WTC11 (cell line): ENCODE results near the gene ZNF213. TPM values are rescaled to one million over a fixed set of nuclear protein-coding genes. Genes with fewer than 3 reads are reported as not detected.
A peak's percentile ranks its signal among the peaks of the same experiment; 100 is the strongest.

ENCODE experiments used
- ATAC-seq: fragments of 200-7000 bp; cut with Tn5 transposase; 2 replicates; pipeline ENCODE4 v1.10.0; 2021; ENCODE audit warnings: mild to moderate bottlenecking, moderate library complexity
- CTCF ChIA-PET: fragments of 300-600 bp; sonication (Branson Sonifier 250); formaldehyde crosslinking; loops from one replicate; lab custom pipeline; 2021; ENCODE audit warnings: antibody characterized with exemption; lab: Charles Lee
- POLR2A ChIA-PET: fragments of 350-600 bp; sonication (Branson Sonifier 250); formaldehyde crosslinking; loops from one replicate; lab custom pipeline; 2021; ENCODE audit warnings: antibody characterized with exemption; lab: Charles Lee
- DNase-seq: peaks from one replicate; pipeline ENCODE4 v3.0.0; 2021; ENCODE audit warnings: low spot score
- H3K27ac Mint-ChIP-seq: 2 replicates; pipeline ENCODE4 v1.8.0; 2021; ENCODE audit warnings: mixed read lengths
- H3K27me3 Mint-ChIP-seq: 2 replicates; pipeline ENCODE4 v1.8.0; 2021; ENCODE audit warnings: low read depth, mild to moderate bottlenecking, moderate library complexity, mixed read lengths
- H3K36me3 Mint-ChIP-seq: 2 replicates; pipeline ENCODE4 v1.8.0; 2021; ENCODE audit warnings: mixed read lengths
- H3K4me1 Mint-ChIP-seq: 2 replicates; pipeline ENCODE4 v1.8.0; 2022; ENCODE audit warnings: mixed read lengths
- H3K4me3 Mint-ChIP-seq: 2 replicates; pipeline ENCODE4 v1.8.0; 2021; ENCODE audit warnings: mild to moderate bottlenecking, moderate library complexity, mixed read lengths
- H3K9me3 Mint-ChIP-seq: 2 replicates; pipeline ENCODE4 v1.8.0; 2021; ENCODE audit warnings: mixed read lengths
- CTCF ChIP-seq: fragments of 200-600 bp; IDR thresholded peaks from 2 replicates; pipeline ENCODE4 v1.8.0; 2022; ENCODE audit warnings: antibody characterized with exemption
- ETV6 ChIP-seq: sonication (generic); formaldehyde crosslinking; IDR thresholded peaks from 2 replicates; pipeline ENCODE4 v1.8.1; 2022; ENCODE audit warnings: mild to moderate bottlenecking, missing genetic modification reagents
- FOXJ3 ChIP-seq: sonication (generic); formaldehyde crosslinking; IDR thresholded peaks from 2 replicates; pipeline ENCODE4 v1.9.0; 2021; ENCODE audit warnings: missing genetic modification reagents, mild to moderate bottlenecking, borderline replicate concordance
- FOXP1 ChIP-seq: sonication (generic); formaldehyde crosslinking; IDR thresholded peaks from 2 replicates; pipeline ENCODE4 v1.8.0; 2022; ENCODE audit warnings: missing genetic modification reagents, mild to moderate bottlenecking, moderate library complexity, borderline replicate concordance
- GTF2I ChIP-seq: fragments of 250-450 bp; sonication (Bioruptor Pico); conservative IDR thresholded peaks from 2 replicates; pipeline ENCODE4 v1.4.0; 2021; ENCODE audit warnings: mild to moderate bottlenecking
- IRF2 ChIP-seq: sonication (generic); formaldehyde crosslinking; IDR thresholded peaks from 2 replicates; pipeline ENCODE4 v1.8.0; 2022; ENCODE audit warnings: low read depth, missing genetic modification reagents, borderline replicate concordance
- MYBL2 ChIP-seq: sonication (generic); formaldehyde crosslinking; IDR thresholded peaks from 2 replicates; pipeline ENCODE4 v1.8.1; 2023; ENCODE audit warnings: mild to moderate bottlenecking, moderate library complexity, missing genetic modification reagents
- NR1H2 ChIP-seq: sonication (generic); formaldehyde crosslinking; IDR thresholded peaks from 2 replicates; pipeline ENCODE4 v1.9.0; 2021; ENCODE audit warnings: mild to moderate bottlenecking, moderate library complexity, missing genetic modification reagents
- OVOL2 ChIP-seq: fragments of 250-450 bp; sonication (Bioruptor Pico); IDR thresholded peaks from 2 replicates; pipeline ENCODE4 v1.9.0; 2021; ENCODE audit warnings: mild to moderate bottlenecking, borderline replicate concordance
- SMAD3 ChIP-seq: sonication (generic); formaldehyde crosslinking; IDR thresholded peaks from 2 replicates; pipeline ENCODE4 v1.8.0; 2022; ENCODE audit warnings: missing genetic modification reagents, mild to moderate bottlenecking, borderline replicate concordance
- SOX15 ChIP-seq: fragments of 250-450 bp; sonication (Bioruptor Pico); IDR thresholded peaks from 2 replicates; pipeline ENCODE4 v1.9.0; 2021; ENCODE audit warnings: mild to moderate bottlenecking
- ZMAT4 ChIP-seq: fragments of 250-450 bp; sonication (Bioruptor Pico); IDR thresholded peaks from 2 replicates; pipeline ENCODE4 v1.9.0; 2021; ENCODE audit warnings: mild to moderate bottlenecking
- ZNF121 ChIP-seq: sonication (generic); formaldehyde crosslinking; IDR thresholded peaks from 2 replicates; pipeline ENCODE4 v1.8.0; 2023; ENCODE audit warnings: missing genetic modification reagents
- ZNF263 ChIP-seq: sonication (generic); formaldehyde crosslinking; IDR thresholded peaks from 2 replicates; pipeline ENCODE4 v1.8.1; 2022; ENCODE audit warnings: low read depth, mild to moderate bottlenecking, moderate library complexity, missing genetic modification reagents
- ZNF317 ChIP-seq: sonication (generic); formaldehyde crosslinking; IDR thresholded peaks from 2 replicates; pipeline ENCODE4 v1.8.1; 2023; ENCODE audit warnings: low read depth, mild to moderate bottlenecking, moderate library complexity, missing genetic modification reagents, borderline replicate concordance
- total RNA-seq: library from RNA; stranded (reverse); gene quantifications from 3 replicates; pipeline ENCODE4 v1.2.3, GENCODE V29; 2021
- TF ChIP-seq, protein P1 (sequence below): sonication (generic); formaldehyde crosslinking; conservative IDR thresholded peaks from 2 replicates; pipeline ENCODE4 v1.8.1; 2022; ENCODE audit warnings: mild to moderate bottlenecking, missing genetic modification reagents
- TF ChIP-seq, protein P2 (sequence below): sonication (generic); formaldehyde crosslinking; IDR thresholded peaks from 2 replicates; pipeline ENCODE4 v1.8.0; 2022; ENCODE audit warnings: missing genetic modification reagents
- TF ChIP-seq, protein P3 (sequence below): sonication (generic); formaldehyde crosslinking; IDR thresholded peaks from 2 replicates; pipeline ENCODE4 v1.8.1; 2023; ENCODE audit warnings: mild to moderate bottlenecking, missing genetic modification reagents
- TF ChIP-seq, protein P4 (sequence below): sonication (generic); formaldehyde crosslinking; IDR thresholded peaks from 2 replicates; pipeline ENCODE4 v1.8.1; 2023; ENCODE audit warnings: mild to moderate bottlenecking, moderate library complexity, missing genetic modification reagents
- TF ChIP-seq, protein P5 (sequence below): sonication (generic); formaldehyde crosslinking; IDR thresholded peaks from 2 replicates; pipeline ENCODE4 v1.8.1; 2022; ENCODE audit warnings: mild to moderate bottlenecking, moderate library complexity, missing genetic modification reagents
- TF ChIP-seq, protein P6 (sequence below): sonication (generic); formaldehyde crosslinking; IDR thresholded peaks from 2 replicates; pipeline ENCODE4 v1.8.0; 2022; ENCODE audit warnings: mild to moderate bottlenecking, missing genetic modification reagents

ZNF213 gene
- total RNA-seq, 1 experiment from 2014 or later, result 11.6 TPM

DNA sequence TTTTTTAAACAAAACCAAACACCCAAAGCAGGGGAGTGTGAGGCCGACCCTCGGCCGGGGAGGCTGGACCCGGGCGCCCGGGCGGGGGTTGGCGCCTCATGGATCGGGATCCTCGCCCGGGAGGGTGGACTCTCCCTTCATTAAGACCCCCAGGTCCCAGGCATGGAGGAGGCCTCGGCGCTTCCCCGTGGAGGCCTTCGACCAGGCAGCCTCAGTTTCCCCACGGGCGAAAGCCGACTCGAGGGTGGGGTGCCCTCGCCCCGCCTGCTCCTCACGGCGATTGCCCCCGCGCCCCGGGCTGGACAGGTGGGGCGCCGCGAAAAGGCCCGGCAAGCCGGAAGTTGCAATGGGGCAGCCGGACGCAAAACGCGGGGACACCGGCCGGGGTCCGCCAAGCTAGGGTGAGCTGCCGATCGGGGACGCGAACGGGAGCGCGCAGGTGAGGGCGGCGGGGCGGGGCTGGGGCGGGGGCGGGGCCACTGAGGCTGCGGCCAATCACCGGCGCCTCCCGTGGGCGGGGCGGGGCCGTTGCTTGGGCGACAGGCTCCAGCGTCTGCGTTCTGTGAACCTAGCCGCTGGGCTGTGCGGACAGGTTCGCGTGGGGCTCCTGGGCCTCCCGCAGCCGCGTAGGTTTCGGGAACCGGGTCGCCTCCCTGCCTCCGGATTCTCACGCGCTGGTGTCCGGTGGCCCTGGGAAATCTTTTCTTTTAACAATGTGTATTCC is 28.5 kb upstream of the ZNF213 start (continued):
- no peak for TF ChIP-seq SMAD3
- TF ChIP-seq ZNF121 (CRISPR knock-in tag), result peak; percentile 32; the same call in 1 of the 2 replicates
- TF ChIP-seq OVOL2, result no peak
- TF ChIP-seq SOX15 (CRISPR knock-in tag), result no peak
- TF ChIP-seq ETV6, result peak; percentile 95
- TF ChIP-seq, protein P1, sequence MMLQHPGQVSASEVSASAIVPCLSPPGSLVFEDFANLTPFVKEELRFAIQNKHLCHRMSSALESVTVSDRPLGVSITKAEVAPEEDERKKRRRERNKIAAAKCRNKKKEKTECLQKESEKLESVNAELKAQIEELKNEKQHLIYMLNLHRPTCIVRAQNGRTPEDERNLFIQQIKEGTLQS (CRISPR knock-in tag), result no peak
- TF ChIP-seq GTF2I (CRISPR knock-in tag), result no peak
- no peak for TF ChIP-seq ZMAT4 (CRISPR knock-in tag)

- peak within 1 kb of the TSS; percentile 88 for H3K4me3 Mint-ChIP-seq
- peak; percentile 94 for ATAC-seq
- H3K4me1 Mint-ChIP-seq, result peaks cover 27% of the 10 kb centered on the region
- CTCF ChIA-PET, result interaction anchor here (0.5 to 6.7 kb wide), 12 partner anchors 11 to 84 kb away, joined by 3 to 112 read pairs (median 4); partner anchors contain the start of gene ZSCAN10
- H3K9me3 Mint-ChIP-seq, result no peaks in the 10 kb centered on the region
- DNase-seq, result peak; percentile 88
- no peaks in the 10 kb centered on the region for H3K27me3 Mint-ChIP-seq
- peak within 1 kb of the TSS; percentile 94 for H3K27ac Mint-ChIP-seq
- POLR2A ChIA-PET, result interaction anchor here (2.0 kb wide), 1 partner anchor 25 kb away, joined by 4 read pairs; no protein-coding TSS in a partner anchor
- H3K36me3 Mint-ChIP-seq, result peaks cover 10% of the 10 kb centered on the region
- TF ChIP-seq FOXJ3 (CRISPR knock-in tag) (no peak), ZNF317 (CRISPR knock-in tag) (no peak), FOXP1 (CRISPR knock-in tag) (0 out of 2 replicates have a peak, but pooled peaks have one; percentile 17), NR1H2 (no peak), ZNF263 (CRISPR knock-in tag) (no peak), CTCF (no peak), MYBL2 (CRISPR knock-in tag) (no peak; the same call in 1 of the 2 replicates), IRF2 (no peak)
- TF ChIP-seq, protein P2, sequence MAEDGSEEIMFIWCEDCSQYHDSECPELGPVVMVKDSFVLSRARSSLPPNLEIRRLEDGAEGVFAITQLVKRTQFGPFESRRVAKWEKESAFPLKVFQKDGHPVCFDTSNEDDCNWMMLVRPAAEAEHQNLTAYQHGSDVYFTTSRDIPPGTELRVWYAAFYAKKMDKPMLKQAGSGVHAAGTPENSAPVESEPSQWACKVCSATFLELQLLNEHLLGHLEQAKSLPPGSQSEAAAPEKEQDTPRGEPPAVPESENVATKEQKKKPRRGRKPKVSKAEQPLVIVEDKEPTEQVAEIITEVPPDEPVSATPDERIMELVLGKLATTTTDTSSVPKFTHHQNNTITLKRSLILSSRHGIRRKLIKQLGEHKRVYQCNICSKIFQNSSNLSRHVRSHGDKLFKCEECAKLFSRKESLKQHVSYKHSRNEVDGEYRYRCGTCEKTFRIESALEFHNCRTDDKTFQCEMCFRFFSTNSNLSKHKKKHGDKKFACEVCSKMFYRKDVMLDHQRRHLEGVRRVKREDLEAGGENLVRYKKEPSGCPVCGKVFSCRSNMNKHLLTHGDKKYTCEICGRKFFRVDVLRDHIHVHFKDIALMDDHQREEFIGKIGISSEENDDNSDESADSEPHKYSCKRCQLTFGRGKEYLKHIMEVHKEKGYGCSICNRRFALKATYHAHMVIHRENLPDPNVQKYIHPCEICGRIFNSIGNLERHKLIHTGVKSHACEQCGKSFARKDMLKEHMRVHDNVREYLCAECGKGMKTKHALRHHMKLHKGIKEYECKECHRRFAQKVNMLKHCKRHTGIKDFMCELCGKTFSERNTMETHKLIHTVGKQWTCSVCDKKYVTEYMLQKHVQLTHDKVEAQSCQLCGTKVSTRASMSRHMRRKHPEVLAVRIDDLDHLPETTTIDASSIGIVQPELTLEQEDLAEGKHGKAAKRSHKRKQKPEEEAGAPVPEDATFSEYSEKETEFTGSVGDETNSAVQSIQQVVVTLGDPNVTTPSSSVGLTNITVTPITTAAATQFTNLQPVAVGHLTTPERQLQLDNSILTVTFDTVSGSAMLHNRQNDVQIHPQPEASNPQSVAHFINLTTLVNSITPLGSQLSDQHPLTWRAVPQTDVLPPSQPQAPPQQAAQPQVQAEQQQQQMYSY (CRISPR knock-in tag), result 0 out of 2 replicates have a peak, but pooled peaks have one; percentile 6
- TF ChIP-seq, protein P3, sequence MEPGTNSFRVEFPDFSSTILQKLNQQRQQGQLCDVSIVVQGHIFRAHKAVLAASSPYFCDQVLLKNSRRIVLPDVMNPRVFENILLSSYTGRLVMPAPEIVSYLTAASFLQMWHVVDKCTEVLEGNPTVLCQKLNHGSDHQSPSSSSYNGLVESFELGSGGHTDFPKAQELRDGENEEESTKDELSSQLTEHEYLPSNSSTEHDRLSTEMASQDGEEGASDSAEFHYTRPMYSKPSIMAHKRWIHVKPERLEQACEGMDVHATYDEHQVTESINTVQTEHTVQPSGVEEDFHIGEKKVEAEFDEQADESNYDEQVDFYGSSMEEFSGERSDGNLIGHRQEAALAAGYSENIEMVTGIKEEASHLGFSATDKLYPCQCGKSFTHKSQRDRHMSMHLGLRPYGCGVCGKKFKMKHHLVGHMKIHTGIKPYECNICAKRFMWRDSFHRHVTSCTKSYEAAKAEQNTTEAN (CRISPR knock-in tag), result no peak
- TF ChIP-seq, protein P4, sequence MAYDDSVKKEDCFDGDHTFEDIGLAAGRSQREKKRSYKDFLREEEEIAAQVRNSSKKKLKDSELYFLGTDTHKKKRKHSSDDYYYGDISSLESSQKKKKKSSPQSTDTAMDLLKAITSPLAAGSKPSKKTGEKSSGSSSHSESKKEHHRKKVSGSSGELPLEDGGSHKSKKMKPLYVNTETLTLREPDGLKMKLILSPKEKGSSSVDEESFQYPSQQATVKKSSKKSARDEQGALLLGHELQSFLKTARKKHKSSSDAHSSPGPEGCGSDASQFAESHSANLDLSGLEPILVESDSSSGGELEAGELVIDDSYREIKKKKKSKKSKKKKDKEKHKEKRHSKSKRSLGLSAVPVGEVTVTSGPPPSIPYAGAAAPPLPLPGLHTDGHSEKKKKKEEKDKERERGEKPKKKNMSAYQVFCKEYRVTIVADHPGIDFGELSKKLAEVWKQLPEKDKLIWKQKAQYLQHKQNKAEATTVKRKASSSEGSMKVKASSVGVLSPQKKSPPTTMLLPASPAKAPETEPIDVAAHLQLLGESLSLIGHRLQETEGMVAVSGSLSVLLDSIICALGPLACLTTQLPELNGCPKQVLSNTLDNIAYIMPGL (CRISPR knock-in tag), result peak; percentile 63
- TF ChIP-seq, protein P5, sequence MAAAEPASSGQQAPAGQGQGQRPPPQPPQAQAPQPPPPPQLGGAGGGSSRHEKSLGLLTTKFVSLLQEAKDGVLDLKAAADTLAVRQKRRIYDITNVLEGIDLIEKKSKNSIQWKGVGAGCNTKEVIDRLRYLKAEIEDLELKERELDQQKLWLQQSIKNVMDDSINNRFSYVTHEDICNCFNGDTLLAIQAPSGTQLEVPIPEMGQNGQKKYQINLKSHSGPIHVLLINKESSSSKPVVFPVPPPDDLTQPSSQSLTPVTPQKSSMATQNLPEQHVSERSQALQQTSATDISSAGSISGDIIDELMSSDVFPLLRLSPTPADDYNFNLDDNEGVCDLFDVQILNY (CRISPR knock-in tag), result 0 out of 2 replicates have a peak, but pooled peaks have one; percentile 58
- TF ChIP-seq, protein P6, sequence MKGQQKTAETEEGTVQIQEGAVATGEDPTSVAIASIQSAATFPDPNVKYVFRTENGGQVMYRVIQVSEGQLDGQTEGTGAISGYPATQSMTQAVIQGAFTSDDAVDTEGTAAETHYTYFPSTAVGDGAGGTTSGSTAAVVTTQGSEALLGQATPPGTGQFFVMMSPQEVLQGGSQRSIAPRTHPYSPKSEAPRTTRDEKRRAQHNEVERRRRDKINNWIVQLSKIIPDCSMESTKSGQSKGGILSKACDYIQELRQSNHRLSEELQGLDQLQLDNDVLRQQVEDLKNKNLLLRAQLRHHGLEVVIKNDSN (CRISPR knock-in tag), result no peak
- TF ChIP-seq, protein P1 (CRISPR knock-in tag), result no peak
These were observed 22.6 kb upstream of the ZNF213 start, which contains the start of gene ZNF205 for GRCh38 chr16:3112058-3112880. Gene ZNF205 (plus strand): TSS chr16:3112586. CDS start chr16:3113431, 845 bp downstream.
